ENCODE measurements around the gene EPHA5. TPM values are rescaled to one million over a fixed set of nuclear protein-coding genes. Genes with fewer than 3 reads are reported as not detected.

The EPHA5 gene
- total RNA-seq, 1 experiment from 2014 or later, result not detected

DNA sequence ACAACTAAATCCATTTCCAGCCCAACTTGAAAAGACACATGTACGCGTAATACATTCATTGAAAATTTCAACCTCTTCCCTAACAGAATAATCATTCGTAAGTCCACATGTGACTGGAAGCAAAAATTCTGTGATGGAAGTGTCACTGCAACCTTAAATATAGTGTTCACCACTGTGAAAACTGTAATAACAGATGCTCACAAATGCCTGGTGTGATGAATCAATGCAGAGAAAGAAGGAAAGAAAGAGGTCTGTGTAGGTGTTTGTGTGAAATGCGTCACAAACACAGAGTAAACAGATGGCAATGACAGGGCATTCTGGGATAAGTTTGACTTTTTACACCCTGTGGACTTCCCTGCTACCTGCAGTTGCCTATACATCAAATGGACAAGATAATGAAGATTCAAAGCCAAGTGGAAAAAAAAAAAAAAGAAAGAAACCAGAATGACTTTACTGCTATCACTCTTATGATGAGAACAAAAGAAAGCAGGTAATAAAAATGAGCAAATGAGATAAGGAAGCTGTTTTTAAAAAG, 123.3 kb downstream of the EPHA5 start:
- Histone ChIP-seq H3K4ac (ENCODE audit: low read depth, low read length) (no peak overlapping the region), H2AFZ (ENCODE audit: low read length) (no peak overlapping the region), H3K79me1 (ENCODE audit: insufficient read depth, low read depth, low read length, poor library complexity, severe bottlenecking) (no peaks in the 10 kb centered on the region), H4K91ac (ENCODE audit: insufficient read length, low read depth, low read length) (no peak overlapping the region), H3K4me1 (ENCODE audit: insufficient read depth, low read length) (no peaks in the 10 kb centered on the region), H2BK20ac (ENCODE audit: low read depth, low read length, poor library complexity, severe bottlenecking) (no peak overlapping the region), H3K23ac (ENCODE audit: insufficient read length, low read depth, low read length) (no peak overlapping the region), H2AK5ac (ENCODE audit: insufficient read length, low read length) (no peak overlapping the region), H3K56ac (ENCODE audit: insufficient read length, low read depth, low read length) (no peak overlapping the region), H3K9ac (ENCODE audit: extremely low read depth, insufficient read length, low read length) (no peak overlapping the region), H3K27me3 (ENCODE audit: insufficient read depth, low read length) (no peaks in the 10 kb centered on the region), H4K8ac (replicated peaks; ENCODE audit: insufficient read length, low read depth, low read length) (no peak overlapping the region), H2BK12ac (ENCODE audit: insufficient read length, low read depth, low read length) (no peak overlapping the region), H3K18ac (ENCODE audit: insufficient read length, low read depth, low read length) (no peak overlapping the region), H3K9me3 (ENCODE audit: control insufficient read depth, low read depth, low read length) (no peaks in the 10 kb centered on the region), H3K27ac (ENCODE audit: insufficient read length, low read depth, low read length) (no peak overlapping the region), H2BK5ac (ENCODE audit: insufficient read length, low read length) (no peak overlapping the region), H2BK15ac (ENCODE audit: low read depth, low read length) (no peak overlapping the region), H3K4me2 (ENCODE audit: insufficient read depth, insufficient read length, low read length) (no peak overlapping the region), H3K79me2 (ENCODE audit: insufficient read depth, low read length) (no peaks in the 10 kb centered on the region), H2BK120ac (ENCODE audit: low read depth, low read length, poor library complexity, severe bottlenecking) (no peak overlapping the region), H3T11ph (ENCODE audit: low read length) (no peak overlapping the region), H3K23me2 (ENCODE audit: insufficient read length, low read depth, low read length, poor library complexity, severe bottlenecking) (no peaks in the 10 kb centered on the region), H4K20me1 (ENCODE audit: control insufficient read depth, insufficient read depth, insufficient read length) (no peaks in the 10 kb centered on the region), H4K5ac (ENCODE audit: insufficient read length, low read depth, low read length) (no peak overlapping the region), H3K14ac (ENCODE audit: insufficient read depth, low read length) (no peak overlapping the region)
- H3K27me3 Mint-ChIP-seq (ENCODE audit: low read depth), result no peaks in the 10 kb centered on the region
- H3K9me3 Mint-ChIP-seq, result peaks cover 0 to 9% of the 10 kb centered on the region in 2 experiments; a peak in 2 of 5 replicates
- DNase-seq, result no peak
- no peak overlapping the region for H3K4me3 Mint-ChIP-seq
- H3K36me3 Mint-ChIP-seq (ENCODE audit: insufficient read depth in 1 of 3, low read depth in 3 of 3), result peaks cover 0 to 4% (median 0%) of the 10 kb centered on the region in 3 experiments; a peak in 2 of 7 replicates
- WGBS (ENCODE audit: extremely low coverage, insufficient read length, low lambda C conversion rate), result no CpG with 5 or more reads among the region's 4 CpGs
- no peaks in the 10 kb centered on the region for H3K4me1 Mint-ChIP-seq
- TF ChIP-seq CTCF (conservative IDR thresholded peaks at IDR 0.05), result no peak
- H3K27ac Mint-ChIP-seq, result no peak overlapping the region; a peak in 1 of 7 replicates
